H1 (cell line): Measurements from ENCODE around the gene C4B. TPM values are rescaled to one million over a fixed set of nuclear protein-coding genes. Genes with fewer than 3 reads are reported as not detected.
"Not testable (repeated sequence)": the region's sequence is repeated elsewhere in the genome, so short reads cannot be mapped to it uniquely, and the experiment has no call there.

Experiments
- CTCF ChIA-PET: fragments of 300-600 bp; sonication (Branson Sonifier 250); formaldehyde crosslinking; loops from one replicate; lab custom pipeline; 2021; ENCODE audit not compliant: partially characterized antibody; lab: Charles Lee
- POLR2A ChIA-PET: fragments of 300-600 bp; sonication (Branson Sonifier 250); formaldehyde crosslinking; loops from one replicate; lab custom pipeline; 2021; ENCODE audit warnings: inconsistent platforms; ENCODE audit not compliant: partially characterized antibody; lab: Charles Lee
- DNase-seq, 2 experiments: peaks; one replicate each; pipeline versions ENCODE4 v3.0.0 to v3.0.0-alpha.2; 2010 to 2022; ENCODE audit warnings: low spot score in 2 of 2, low read depth in 1 of 2, mixed read lengths in 1 of 2
- FAIRE-seq: peaks from 2 replicates; lab custom pipeline; 2011; peaks lifted over from hg19 to GRCh38; lab: Jason Lieb, UNC
- H2AFZ ChIP-seq: 2 replicates; pipeline ENCODE4 v1.8.1; 2012; ENCODE audit warnings: low read length, inconsistent platforms
- H2AK5ac ChIP-seq: 2 replicates; pipeline ENCODE4 v1.6.1; 2013; ENCODE audit warnings: low read depth, low read length
- H2BK120ac ChIP-seq: replicated peaks from 2 replicates; pipeline ENCODE3; 2013; ENCODE audit warnings: low read depth, low read length, inconsistent platforms
- H2BK12ac ChIP-seq: 2 replicates; pipeline ENCODE4 v1.6.1; 2013; ENCODE audit warnings: low read depth, low read length
- H2BK15ac ChIP-seq: 2 replicates; pipeline ENCODE4 v1.6.1; 2013; ENCODE audit warnings: low read length
- H2BK20ac ChIP-seq: 2 replicates; pipeline ENCODE4 v1.6.1; 2013; ENCODE audit warnings: low read length
- H2BK5ac ChIP-seq: 2 replicates; pipeline ENCODE4 v1.6.1; 2013; ENCODE audit warnings: low read depth, low read length
- H3K14ac ChIP-seq: 2 replicates; pipeline ENCODE4 v1.6.1; 2013; ENCODE audit warnings: inconsistent platforms; ENCODE audit not compliant: insufficient read length
- H3K18ac ChIP-seq: 2 replicates; pipeline ENCODE4 v1.6.1; 2013; ENCODE audit warnings: low read length; ENCODE audit errors: extremely low read depth
- H3K23ac ChIP-seq: 2 replicates; pipeline ENCODE4 v1.6.1; 2013; ENCODE audit warnings: inconsistent platforms; ENCODE audit not compliant: insufficient read length
- H3K23me2 ChIP-seq: 2 replicates; pipeline ENCODE4 v1.6.1; 2013; ENCODE audit warnings: low read depth, low read length
- H3K27ac ChIP-seq: 2 replicates; pipeline ENCODE4 v1.6.1; 2011; ENCODE audit warnings: low read depth, low read length, inconsistent platforms
- H3K27me3 ChIP-seq, 4 experiments: replicated peaks in 1 of 4; 1 replicate in 1 of 4; 2 replicates in 3 of 4; pipeline versions ENCODE4 v1.6.1 to v1.8.1; 2011 to 2013; ENCODE audit warnings: low read length in 3 of 4, mild to moderate bottlenecking in 3 of 4, inconsistent platforms in 2 of 4, mixed read lengths in 2 of 4, moderate library complexity in 1 of 4; ENCODE audit not compliant: control insufficient read depth in 3 of 4, insufficient read depth in 3 of 4; ENCODE audit errors: extremely low read depth in 1 of 4
- H3K36me3 ChIP-seq, 4 experiments: 2 replicates each; pipeline versions ENCODE4 v1.6.1 to v1.8.1; 2011 to 2013; ENCODE audit warnings: mild to moderate bottlenecking in 4 of 4, low read length in 3 of 4, moderate library complexity in 2 of 4, control low read depth in 1 of 4, inconsistent platforms in 1 of 4; ENCODE audit not compliant: insufficient read depth in 4 of 4, control insufficient read depth in 2 of 4
- H3K4ac ChIP-seq: replicated peaks from 2 replicates; pipeline ENCODE3; 2013; ENCODE audit warnings: low read length, low read depth, mixed read lengths, inconsistent platforms; ENCODE audit not compliant: insufficient read length
- H3K4me1 ChIP-seq, 4 experiments: replicated peaks in 1 of 4; 1 replicate in 1 of 4; 2 replicates in 3 of 4; pipeline versions ENCODE4 v1.6.1 to v1.8.1; 2011 to 2013; ENCODE audit warnings: low read length in 3 of 4, inconsistent platforms in 2 of 4, mixed read lengths in 1 of 4; ENCODE audit not compliant: insufficient read depth in 4 of 4, control insufficient read depth in 3 of 4
- H3K4me2 ChIP-seq, 2 experiments: 2 replicates each; pipeline versions ENCODE4 v1.6.1 to v1.8.1; 2011 to 2013; ENCODE audit warnings: low read depth in 2 of 2, low read length in 2 of 2, control low read depth in 1 of 2, inconsistent platforms in 1 of 2, mild to moderate bottlenecking in 1 of 2; ENCODE audit not compliant: insufficient read depth in 1 of 2
- H3K4me3 ChIP-seq, 4 experiments: fragments of 200-600, 300-600 bp in 1 of 4; sonication (generic), shearing (Covaris generic), sonication (Bioruptor Twin) in 1 of 4; 2 replicates each; pipeline versions ENCODE4 v1.5.1 to v1.8.1; 2011 to 2016; ENCODE audit warnings: low read length in 4 of 4, low read depth in 3 of 4, control low read depth in 2 of 4, inconsistent platforms in 2 of 4, mild to moderate bottlenecking in 2 of 4, mixed read lengths in 1 of 4, moderate library complexity in 1 of 4; ENCODE audit not compliant: insufficient read depth in 2 of 4; ENCODE audit errors: extremely low read depth in 1 of 4
- H3K56ac ChIP-seq: replicated peaks from 2 replicates; pipeline ENCODE3; 2013; ENCODE audit warnings: low read depth, mild to moderate bottlenecking, mixed read lengths, low read length, inconsistent platforms; ENCODE audit not compliant: insufficient read length
- H3K79me1 ChIP-seq: 2 replicates; pipeline ENCODE4 v1.6.1; 2013; ENCODE audit warnings: low read depth, low read length, control low read depth
- H3K79me2 ChIP-seq, 2 experiments: 2 replicates each; pipeline versions ENCODE4 v1.6.1 to v1.8.1; 2012 to 2013; ENCODE audit warnings: low read length in 2 of 2, mild to moderate bottlenecking in 2 of 2, inconsistent platforms in 1 of 2; ENCODE audit not compliant: insufficient read depth in 2 of 2, control insufficient read depth in 1 of 2
- H3K9ac ChIP-seq, 4 experiments: replicated peaks in 1 of 4; 1 replicate in 1 of 4; 2 replicates in 3 of 4; pipeline versions ENCODE4 v1.6.1 to v1.8.1; 2011 to 2013; ENCODE audit warnings: low read depth in 3 of 4, low read length in 3 of 4, control low read depth in 2 of 4, mild to moderate bottlenecking in 2 of 4, moderate library complexity in 2 of 4, inconsistent platforms in 1 of 4; ENCODE audit errors: extremely low read depth in 1 of 4
- H3K9me3 ChIP-seq, 2 experiments: 2 replicates each; pipeline versions ENCODE4 v1.6.1 to v1.8.1; 2012 to 2013; ENCODE audit warnings: mild to moderate bottlenecking in 2 of 2, moderate library complexity in 2 of 2, control low read depth in 1 of 2, inconsistent platforms in 1 of 2, low read depth in 1 of 2, low read length in 1 of 2, mixed read lengths in 1 of 2; ENCODE audit not compliant: insufficient read depth in 2 of 2
- H4K20me1 ChIP-seq, 2 experiments: replicated peaks in 1 of 2; 2 replicates each; pipeline versions ENCODE3 to v1.8.1; 2011 to 2013; ENCODE audit warnings: inconsistent platforms in 2 of 2, low read length in 2 of 2, mild to moderate bottlenecking in 1 of 2; ENCODE audit not compliant: insufficient read depth in 2 of 2, control insufficient read depth in 1 of 2
- H4K5ac ChIP-seq: 2 replicates; pipeline ENCODE4 v1.6.1; 2013; ENCODE audit warnings: low read length, low read depth, mixed read lengths, inconsistent platforms; ENCODE audit not compliant: insufficient read length
- H4K8ac ChIP-seq: 2 replicates; pipeline ENCODE4 v1.8.0; 2013; ENCODE audit warnings: mild to moderate bottlenecking, moderate library complexity, low read length, inconsistent platforms; ENCODE audit not compliant: insufficient read depth; ENCODE audit errors: extremely low read depth
- H4K91ac ChIP-seq: replicated peaks from 2 replicates; pipeline ENCODE3; 2013; ENCODE audit warnings: low read length, mixed read lengths, inconsistent platforms; ENCODE audit not compliant: insufficient read length
- WGBS, 2 experiments: shearing (Covaris generic) in 1 of 2; methylation state at CpG; one replicate each; pipeline versions ENCODE4 v1.1.6 to v1.1.7; 2013 to 2015; ENCODE audit warnings: low lambda C conversion rate in 2 of 2, mixed read lengths in 2 of 2, inconsistent platforms in 1 of 2, low coverage in 1 of 2, missing lambda C conversion rate in 1 of 2; ENCODE audit not compliant: insufficient replicate concordance in 2 of 2, insufficient coverage in 1 of 2, insufficient read length in 1 of 2; ENCODE audit errors: extremely low coverage in 1 of 2, missing lambda C conversion rate in 1 of 2; 5-methylcytosine and 5-hydroxymethylcytosine counted together
- polyA plus RNA-seq, 7 experiments: library from polyadenylated mRNA; depleted of rRNA in 3 of 7; stranded (reverse) in 5 of 7; unstranded in 2 of 7; fragments of >200 nt in 5 of 7; fragments of 200-250 nt in 2 of 7; gene quantifications; 1 replicate in 5 of 7; 2 replicates in 1 of 7; 4 replicates in 1 of 7; pipeline versions ENCODE4 v1.2.1 to v1.2.3, GENCODE V29; 2011 to 2013; ENCODE audit warnings: missing spikeins in 2 of 7, mixed read lengths in 2 of 7
- total RNA-seq: library from RNA; stranded (reverse); fragmentation: NEBNext Ultra II Directional; extraction: Animal tissue kit (Norgen Biotek cat#: 25700); gene quantifications from 2 replicates; pipeline ENCODE4 v1.2.1, GENCODE V29; 2021

Gene C4B
- total and polyA plus RNA-seq, 2 of the 8 experiments (the other 6 are each of a cell fraction or from before 2014, with no cell fraction given): 0.74 to 3.5 TPM

DNA sequence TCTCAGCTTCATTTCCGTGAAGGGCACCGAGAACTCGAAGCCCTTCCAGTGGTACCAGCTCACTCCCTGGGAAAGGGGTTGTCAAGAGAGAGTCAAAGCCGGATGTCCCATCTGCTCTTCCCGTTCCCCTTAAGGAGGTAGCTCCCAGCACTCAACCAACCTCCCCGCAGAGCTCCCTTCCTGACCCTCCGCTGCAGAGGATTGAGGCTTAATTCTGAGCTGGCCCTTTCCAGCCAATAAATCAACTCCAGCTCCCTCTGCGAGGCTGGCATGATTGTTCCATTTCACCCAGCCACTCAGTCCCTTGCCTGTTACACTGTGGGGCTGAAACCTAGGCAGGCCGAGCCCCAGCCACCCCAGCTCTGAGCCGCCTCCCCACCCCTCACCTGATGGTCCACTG, 26.8 kb downstream of the C4B start:
- H2BK5ac ChIP-seq, H4K20me1 ChIP-seq, FAIRE-seq, H2AFZ ChIP-seq, H3K56ac ChIP-seq, H2BK20ac ChIP-seq, H3K4me2 ChIP-seq, H4K91ac ChIP-seq, H3K9me3 ChIP-seq, H3K23me2 ChIP-seq, H4K8ac ChIP-seq, POLR2A ChIA-PET, H2BK12ac ChIP-seq, H3K9ac ChIP-seq, H3K4ac ChIP-seq, H3K27me3 ChIP-seq, H4K5ac ChIP-seq, H3K14ac ChIP-seq, CTCF ChIA-PET, H2BK15ac ChIP-seq, H2BK120ac ChIP-seq, H3K18ac ChIP-seq, H3K4me1 ChIP-seq, H2AK5ac ChIP-seq, DNase-seq, H3K79me1 ChIP-seq, H3K27ac ChIP-seq, H3K36me3 ChIP-seq, H3K23ac ChIP-seq, H3K4me3 ChIP-seq, H3K79me2 ChIP-seq: not testable (repeated sequence)
- 89% methylated on average over 4 of the region's 10 CpGs; no CpG with 5 or more reads in 1 of the 2 experiments for WGBS, 2 experiments

GRCh38 chr6:32042276-32042675, 27.7 kb downstream of the C4B start:
- H4K8ac ChIP-seq, H2BK12ac ChIP-seq, H2AFZ ChIP-seq, H3K9ac ChIP-seq, H3K23ac ChIP-seq, FAIRE-seq, H3K4me1 ChIP-seq, H2BK5ac ChIP-seq, H3K9me3 ChIP-seq, H4K20me1 ChIP-seq, POLR2A ChIA-PET, H3K27me3 ChIP-seq, H3K27ac ChIP-seq, H4K91ac ChIP-seq, H3K23me2 ChIP-seq, H4K5ac ChIP-seq, H3K36me3 ChIP-seq, H2BK20ac ChIP-seq, H3K56ac ChIP-seq, CTCF ChIA-PET, DNase-seq, H3K79me2 ChIP-seq, H3K4me3 ChIP-seq, H3K18ac ChIP-seq, H3K4ac ChIP-seq, H3K79me1 ChIP-seq, H2BK120ac ChIP-seq, H3K14ac ChIP-seq, H2AK5ac ChIP-seq, H2BK15ac ChIP-seq, H3K4me2 ChIP-seq: not testable (repeated sequence)
- 58% methylated on average over 8 of the region's 15 CpGs; no CpG with 5 or more reads in 1 of the 2 experiments for WGBS, 2 experiments
